GM18867 (cell line): ENCODE results near the gene ABCG1.
"Not testable (repeated sequence)": the region's sequence is repeated elsewhere in the genome, so short reads cannot be mapped to it uniquely, and the experiment has no call there.

Experiments used
- ATAC-seq: cut with Tn5 transposase; IDR thresholded peaks from one replicate; pipeline ENCODE4 v1.9.1; 2021; ENCODE audit warnings: mild to moderate bottlenecking, moderate library complexity; ENCODE audit not compliant: unreplicated experiment

The ABCG1 gene

GRCh38 chr21:42218836-42219605 lies at the start of gene ABCG1:
Gene ABCG1, plus strand, starts transcription at chr21:42219140. Its CDS starts 123 bp downstream, at chr21:42219263.
- ATAC-seq, result peak; percentile 25

- no peak for ATAC-seq
Measured at GRCh38 chr21:42169758-42170157, 49.2 kb upstream of the ABCG1 start.

DNA sequence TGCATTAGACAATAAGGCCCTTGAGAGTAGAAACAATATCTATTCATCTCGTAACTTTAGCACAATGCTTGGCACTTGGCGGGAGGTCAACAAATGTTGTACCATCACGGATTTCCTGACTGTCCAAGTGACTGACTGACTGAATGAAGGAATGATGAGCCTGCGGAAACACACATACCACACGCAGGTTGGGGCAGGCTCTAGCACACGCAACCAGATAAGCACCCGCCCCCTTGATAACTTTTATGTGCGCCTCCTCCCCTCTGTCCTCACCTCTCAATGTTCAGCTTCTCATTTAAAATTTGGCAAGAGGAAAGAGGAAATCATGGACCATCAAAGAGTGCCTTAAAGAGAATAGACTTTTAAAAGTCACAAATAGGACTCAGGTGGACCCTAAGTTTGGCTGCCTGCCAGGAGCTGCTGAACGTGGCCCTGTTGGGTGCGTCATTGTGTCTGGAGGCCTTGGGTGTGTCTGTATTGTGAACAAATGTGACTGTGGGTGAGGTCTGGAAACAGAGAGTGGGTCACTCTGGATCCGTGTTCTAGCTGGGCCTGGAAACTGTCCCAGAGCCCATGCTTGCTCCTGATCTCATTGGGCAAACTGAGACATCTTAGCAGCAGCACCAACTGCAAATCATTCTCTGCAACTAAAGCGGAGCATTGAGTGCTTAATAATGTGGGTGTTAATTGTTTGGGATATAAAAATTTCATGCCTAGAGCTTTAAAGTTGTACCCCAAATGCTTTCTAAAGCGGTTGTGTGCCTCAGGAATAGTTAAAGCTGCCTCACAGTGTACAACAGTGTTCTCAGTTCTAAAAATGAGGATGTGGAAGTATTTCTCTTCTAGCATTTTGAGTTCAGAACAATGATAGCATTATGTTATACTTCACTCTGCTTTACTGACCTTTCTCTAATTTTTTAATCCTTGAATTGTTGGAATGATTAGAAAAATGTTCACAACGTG lies 47.6 kb upstream of the ABCG1 start:
- no peak for ATAC-seq

- ATAC-seq, result no peak
Measured at GRCh38 chr21:42172596-42173483, 46.1 kb upstream of the ABCG1 start.

GRCh38 chr21:42174173-42174572 lies 44.8 kb upstream of the ABCG1 start:
- ATAC-seq, result no peak

DNA sequence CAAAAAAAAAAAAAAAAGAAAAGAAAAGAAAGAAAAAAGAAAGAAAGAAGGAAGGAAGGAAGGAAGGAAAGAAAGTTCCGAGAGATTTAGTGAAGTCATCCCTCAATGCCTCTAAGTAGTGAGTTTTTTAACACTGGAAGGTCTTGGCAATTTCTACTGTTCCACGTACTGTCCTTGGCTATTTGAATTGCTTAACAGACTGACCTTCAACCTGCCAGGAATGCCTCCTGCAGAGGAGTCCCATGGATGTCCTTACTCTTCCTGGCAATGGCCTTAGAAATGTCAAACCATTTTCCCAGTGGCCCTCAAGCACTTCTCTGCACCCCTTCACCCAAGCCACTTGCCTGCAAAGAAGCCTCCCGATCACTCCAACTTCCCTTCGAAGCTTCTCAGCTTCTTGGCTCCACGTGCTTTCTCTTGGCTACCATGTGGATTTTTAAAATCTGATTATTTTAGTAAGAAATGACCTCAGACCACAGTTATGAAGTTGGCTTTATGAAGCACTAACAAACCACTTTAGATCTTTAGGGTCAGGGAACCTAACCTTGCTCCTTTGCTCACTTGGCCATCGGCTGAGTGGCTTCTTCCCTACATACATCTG lies 43.7 kb upstream of the ABCG1 start:
- ATAC-seq, result no peak

- ATAC-seq, result no peak
Measured at GRCh38 chr21:42176859-42177258, 42.1 kb upstream of the ABCG1 start.

- no peak for ATAC-seq
Measured at GRCh38 chr21:42179316-42179715, 39.6 kb upstream of the ABCG1 start.

DNA sequence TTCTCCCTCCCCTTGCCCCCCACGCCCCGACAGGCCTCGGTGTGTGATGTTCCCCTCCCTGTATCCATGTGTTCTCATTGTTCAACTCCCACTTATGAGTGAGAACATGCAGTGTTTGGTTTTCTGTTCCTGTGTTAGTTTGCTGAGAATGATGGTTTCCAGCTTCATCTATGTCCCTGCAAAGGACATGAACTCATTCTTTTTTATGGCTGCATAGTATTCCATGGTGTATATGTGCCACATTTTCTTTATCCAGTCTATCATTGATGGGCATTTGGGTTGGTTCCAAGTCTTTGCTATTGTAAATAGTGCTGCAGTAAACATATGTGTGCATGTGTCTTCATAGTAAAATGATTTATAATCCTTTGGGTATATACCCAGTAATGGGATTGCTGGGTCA lies 38.9 kb upstream of the ABCG1 start:
- not testable (repeated sequence) for ATAC-seq

- no peak for ATAC-seq
Measured at GRCh38 chr21:42182713-42183371, 36.1 kb upstream of the ABCG1 start.

DNA sequence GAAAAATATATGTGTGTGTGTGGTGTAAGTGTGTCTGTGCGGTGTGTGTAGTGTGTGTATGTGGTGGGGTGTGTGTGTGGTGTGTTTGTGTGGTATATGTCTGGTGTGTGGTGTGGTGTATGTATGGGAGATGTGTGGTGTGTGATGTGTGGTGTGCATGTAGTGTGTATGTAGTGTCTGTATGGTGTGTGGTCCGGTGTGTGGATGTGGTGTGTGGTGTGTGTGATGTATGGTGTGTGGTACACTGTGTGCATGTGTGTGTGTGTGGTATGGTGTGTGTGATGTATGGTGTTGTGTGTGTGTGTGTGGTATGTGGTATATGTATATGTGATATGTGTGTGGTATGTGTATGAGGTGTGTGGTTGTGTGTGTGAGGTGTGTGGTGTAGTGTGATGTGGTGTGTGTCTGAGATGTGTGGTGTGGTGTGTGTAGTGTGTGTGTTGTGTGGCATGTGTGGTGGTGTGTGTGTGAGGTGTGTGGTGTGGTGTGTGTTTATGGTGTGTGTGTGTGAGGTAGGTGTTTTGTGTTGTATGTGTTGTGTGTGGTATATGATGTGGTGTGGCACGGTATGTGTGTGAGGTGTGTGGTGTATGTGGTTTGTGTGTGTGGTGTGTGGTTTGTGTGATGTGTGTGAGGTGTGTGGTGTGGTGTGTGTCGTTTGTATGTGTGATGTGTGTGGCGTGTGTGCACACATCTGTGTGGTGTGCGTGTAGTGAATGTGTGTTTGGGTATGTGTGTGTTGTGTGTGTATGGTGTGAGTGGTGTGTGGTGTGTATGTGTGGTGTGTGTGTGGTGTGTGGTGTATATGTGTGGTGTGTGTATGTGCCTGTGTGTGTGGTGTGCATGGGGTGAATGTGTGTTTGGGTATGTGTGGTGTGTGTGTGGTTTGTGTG lies 35.3 kb upstream of the ABCG1 start:
- ATAC-seq, result no peak

DNA sequence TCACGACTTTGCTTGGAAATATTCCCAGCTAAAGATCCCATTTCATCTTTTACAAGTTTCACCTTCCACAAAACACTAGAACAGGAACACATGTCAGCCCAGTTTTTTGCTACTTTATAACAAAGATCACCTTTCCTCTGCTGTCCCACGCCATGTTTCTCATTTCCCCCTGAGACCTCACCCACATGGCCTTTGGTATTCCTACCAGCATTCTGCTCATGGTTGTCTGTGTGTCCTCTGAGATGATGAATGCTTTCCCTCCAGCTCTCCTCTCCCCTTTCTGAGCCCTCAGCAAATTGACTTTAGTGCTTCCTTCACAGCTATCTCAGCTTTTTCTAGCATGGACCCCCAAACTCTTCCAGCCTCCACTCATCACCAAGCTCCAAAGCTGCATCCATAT lies 32.3 kb upstream of the ABCG1 start:
- no peak for ATAC-seq

GRCh38 chr21:42187976-42188653 lies 30.8 kb upstream of the ABCG1 start:
- ATAC-seq, result peak; percentile 96

- no peak for ATAC-seq
Measured at GRCh38 chr21:42188663-42189062, 30.3 kb upstream of the ABCG1 start.

DNA sequence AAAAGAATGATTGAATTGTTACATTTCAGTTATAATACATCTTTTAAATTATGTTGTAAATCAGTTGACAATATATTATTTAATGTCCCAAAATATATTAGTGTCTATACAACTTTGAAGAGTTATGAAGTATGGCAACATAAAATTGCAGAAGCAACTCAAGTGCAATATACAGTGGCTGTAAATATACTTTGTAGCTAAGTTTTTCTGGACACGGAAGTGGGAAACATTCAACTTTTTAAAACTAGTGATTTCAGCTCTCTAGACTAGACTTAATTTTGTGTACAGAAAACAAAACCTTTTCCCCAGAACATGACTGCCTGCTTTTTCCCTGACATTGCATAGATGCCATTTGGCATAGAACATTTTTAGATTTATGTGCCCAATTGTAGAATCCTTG lies 29.5 kb upstream of the ABCG1 start:
- no peak for ATAC-seq

DNA sequence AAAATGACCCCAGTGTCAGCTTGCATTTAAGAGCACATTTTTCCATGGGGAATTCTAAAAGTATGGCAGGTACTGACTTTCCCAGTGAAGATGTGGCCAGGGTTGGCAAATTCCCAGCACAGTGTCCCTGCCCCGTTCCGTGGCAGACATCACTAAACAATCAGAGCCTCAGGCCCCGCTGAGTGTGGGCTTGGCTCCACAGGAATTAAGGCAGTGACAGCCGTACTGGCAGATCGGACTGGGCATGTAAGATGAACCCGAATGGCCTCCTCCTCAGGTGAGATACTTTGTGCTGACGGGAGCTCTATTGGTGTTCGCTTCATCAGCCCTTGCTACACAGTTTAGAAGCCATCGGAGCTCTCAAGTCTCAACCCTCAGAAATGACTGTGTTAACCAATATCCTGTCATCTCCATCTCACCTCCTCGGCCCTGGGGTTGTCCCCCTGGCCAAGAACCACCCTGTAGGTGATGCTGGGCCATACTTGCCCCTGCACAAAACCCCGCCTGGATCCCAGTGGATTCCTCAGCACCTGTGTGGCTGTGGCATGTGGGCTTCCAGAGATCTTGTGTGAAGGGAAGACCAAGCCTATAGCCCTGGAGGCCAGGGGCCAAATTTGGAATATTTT lies 29.0 kb upstream of the ABCG1 start:
- ATAC-seq, result no peak

- no peak for ATAC-seq
Measured at GRCh38 chr21:42190486-42190863, 28.5 kb upstream of the ABCG1 start.

GRCh38 chr21:42191064-42191463 lies 27.9 kb upstream of the ABCG1 start:
- no peak for ATAC-seq
